Heart left ventricle (tissue), 13 donors: ENCODE measurements around the gene NUSAP1.

ENCODE experiments used
- CTCF ChIP-seq, 12 donors: fragments of 200-600 bp; sonication (generic) in 4 of 12; IDR thresholded peaks; one replicate each; pipeline versions ENCODE4 v1.5.0 to v1.8.0; 2018 to 2022; ENCODE audit warnings: antibody characterized with exemption in 12 of 12, mild to moderate bottlenecking in 5 of 12
- POLR2A ChIP-seq, 2 donors: fragments of 450-650 bp; IDR thresholded peaks; one replicate each; pipeline ENCODE4 v1.6.1; 2017; ENCODE audit warnings: antibody characterized with exemption in 2 of 2, mild to moderate bottlenecking in 2 of 2, moderate library complexity in 2 of 2
- donor health status: ischemic (EF 13 %, LVEDD 7.1; RV severe dilation, severe dysfunction).
- donor health status: DM: no; HTN: yes; CAD: no.
- donor health status: DM: no; HTN: no; CAD: no.
- donor health status: ischemic (EF 25% LVEDD 6.9; RV normal size, moderate dysfunction).
- donor health status: ischemic (EF 25% LVEDD 5.7; RV mildly dilated, moderate dysfunction).
- donor health status: ischemic (EF 35%, LVEDD 5.7; RV mildly dilated, moderate dysfunction).
- donor health status: nonischemic (EF 11% LVEDD 7.7; RV severe dilation, severe dysfunction).
- donor health status: DM: yes; HTN: yes; CAD: no.
- donor health status: PGD.
- donor health status: ischemic (EF 29% LVEDD 5.4; RV normal size, mild dysfunction).
- donor health status: nonischemic (EF 23%, LVEDD 6.1; RV moderate dilation, normal function).

GRCh38 chr15:41289953-41290352 is 42.7 kb upstream of the NUSAP1 start:
- TF ChIP-seq CTCF (IDR thresholded peaks at IDR 0.05) (no peak), POLR2A (IDR thresholded peaks at IDR 0.05) (no peak)
